Medulla oblongata (tissue), 1 donor: ENCODE measurements around the gene FGF19.

Source experiments
- DNase-seq: peaks from one replicate; pipeline ENCODE4 v3.0.0-alpha.2; 2015; ENCODE audit errors: extremely low spot score

Gene FGF19

DNA sequence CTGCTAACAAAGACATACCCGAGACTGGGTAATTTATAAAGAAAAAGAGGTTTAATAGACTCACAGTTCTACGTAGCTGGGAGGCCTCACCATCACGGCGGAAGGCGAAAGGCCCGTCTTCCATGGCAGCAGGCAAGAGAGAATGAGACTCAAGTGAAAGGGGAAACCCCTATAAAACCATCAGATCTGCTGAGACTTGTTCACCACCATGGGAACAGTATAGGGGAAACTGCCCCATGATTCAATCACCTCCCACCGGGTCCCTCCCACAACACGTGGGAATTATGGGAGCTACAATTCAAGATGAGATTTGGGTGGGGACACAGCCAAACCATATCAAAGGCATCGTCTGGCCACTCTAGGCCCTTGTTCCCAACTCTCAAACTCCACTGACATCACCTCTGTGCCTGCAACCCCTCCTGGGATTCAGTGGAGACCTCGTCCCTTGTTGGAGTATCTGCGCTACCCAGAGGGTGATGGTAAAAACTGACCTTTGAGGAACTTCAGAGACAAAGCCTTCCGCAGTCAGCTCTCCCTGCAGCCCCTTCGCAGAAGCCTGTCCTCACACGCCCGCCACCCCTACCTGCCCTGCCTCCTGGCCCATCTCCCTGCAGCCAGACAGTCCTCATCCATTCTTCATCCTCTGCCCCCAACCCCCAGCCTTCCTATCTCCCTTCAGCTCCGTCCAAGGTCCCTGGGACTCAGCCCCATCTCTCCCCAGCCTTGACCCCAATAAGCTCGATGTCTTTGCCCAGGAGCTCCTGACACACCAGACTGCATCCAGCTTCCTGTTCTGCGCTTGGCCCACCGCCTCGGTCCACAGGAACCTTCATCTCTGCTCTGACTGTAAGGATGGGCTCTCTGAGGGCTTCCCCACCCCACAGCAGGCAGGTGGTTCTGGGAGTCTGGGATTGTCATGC is 47.0 kb downstream of the FGF19 start:
- no peak for DNase-seq

DNA sequence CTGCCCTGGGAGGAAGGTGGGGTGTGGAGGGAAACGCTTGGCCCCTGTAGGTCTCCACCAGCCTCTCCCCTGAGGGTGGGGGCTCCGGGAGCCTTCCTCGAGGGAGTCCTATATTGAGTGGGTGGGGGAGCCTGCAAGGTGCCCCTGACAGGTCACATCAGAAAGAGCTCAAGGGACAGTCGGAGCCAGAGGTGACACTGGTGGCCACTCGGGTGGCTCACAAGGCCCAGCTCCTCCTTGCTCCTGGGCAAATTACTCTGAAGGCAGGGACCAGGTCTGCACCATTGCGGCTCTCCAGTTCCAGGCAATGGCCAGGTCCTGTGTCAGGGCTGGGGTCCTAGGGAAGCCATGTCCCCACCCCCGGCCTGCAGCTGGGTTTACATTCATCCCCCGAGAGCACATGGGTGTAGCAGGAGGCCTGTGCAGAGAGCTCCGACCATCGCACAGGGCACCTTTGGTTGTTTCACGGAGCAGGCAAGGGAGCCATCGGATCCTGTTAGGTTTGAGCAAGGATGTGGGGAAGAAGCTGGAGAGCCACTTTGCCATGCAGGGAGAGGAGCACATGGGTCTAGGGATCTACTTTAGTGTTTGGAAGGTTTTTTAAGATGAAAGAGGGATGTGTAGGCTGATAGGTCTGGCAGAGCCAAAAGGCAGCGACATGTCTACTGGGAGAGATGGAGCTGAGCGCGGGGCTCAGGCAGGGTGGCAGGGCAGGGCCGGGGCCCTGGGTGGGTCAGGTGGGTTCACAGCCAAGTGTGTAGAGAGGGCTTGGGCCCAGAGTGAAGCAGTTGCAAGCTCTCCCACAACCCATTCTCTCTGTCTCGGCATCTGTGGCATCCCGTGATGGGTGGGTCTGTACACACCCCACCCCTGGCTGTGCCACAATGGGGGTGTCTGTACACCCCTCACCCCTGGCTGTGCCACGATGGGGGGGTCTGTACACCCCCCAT is 48.1 kb downstream of the FGF19 start:
- no peak for DNase-seq

DNA sequence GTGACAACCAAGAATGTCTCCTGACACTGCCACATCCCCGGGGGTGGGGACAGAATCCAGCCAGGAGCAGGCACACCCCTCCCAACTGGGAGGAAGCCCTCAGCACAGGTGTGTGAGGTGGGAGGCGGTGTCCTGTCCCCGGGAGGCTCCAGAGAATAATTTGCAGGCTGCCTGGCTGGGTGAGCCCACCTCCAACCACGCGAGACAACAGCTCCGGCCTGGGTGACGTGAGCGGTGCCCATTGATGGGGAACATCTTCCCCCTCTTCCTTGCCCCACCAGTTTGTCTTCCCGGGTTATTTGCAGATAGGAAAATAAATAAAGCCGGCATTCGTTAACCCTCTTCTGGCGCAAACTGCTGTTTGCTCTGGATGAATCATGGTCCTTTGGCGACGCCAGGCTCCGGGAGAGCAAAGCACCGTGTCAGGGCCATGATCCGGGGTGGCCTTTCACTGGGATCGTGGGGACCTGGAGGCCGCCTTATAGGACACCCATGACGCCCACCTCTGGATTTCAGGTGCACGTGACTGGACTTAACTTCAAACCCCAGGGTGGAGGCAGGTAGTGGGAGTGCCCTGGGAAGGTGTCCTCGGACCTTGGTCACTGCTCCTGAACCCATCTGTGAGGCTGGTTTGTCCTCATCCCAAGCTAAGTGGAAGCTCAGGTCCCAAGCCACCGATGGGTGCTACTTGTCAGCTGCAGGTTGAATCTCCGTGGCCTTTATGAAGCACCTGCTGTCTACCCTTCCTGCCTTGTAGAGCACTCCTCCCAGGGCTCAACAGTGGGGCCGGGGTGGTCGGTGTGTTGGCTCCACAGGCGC is 49.0 kb downstream of the FGF19 start:
- DNase-seq: no peak

DNA sequence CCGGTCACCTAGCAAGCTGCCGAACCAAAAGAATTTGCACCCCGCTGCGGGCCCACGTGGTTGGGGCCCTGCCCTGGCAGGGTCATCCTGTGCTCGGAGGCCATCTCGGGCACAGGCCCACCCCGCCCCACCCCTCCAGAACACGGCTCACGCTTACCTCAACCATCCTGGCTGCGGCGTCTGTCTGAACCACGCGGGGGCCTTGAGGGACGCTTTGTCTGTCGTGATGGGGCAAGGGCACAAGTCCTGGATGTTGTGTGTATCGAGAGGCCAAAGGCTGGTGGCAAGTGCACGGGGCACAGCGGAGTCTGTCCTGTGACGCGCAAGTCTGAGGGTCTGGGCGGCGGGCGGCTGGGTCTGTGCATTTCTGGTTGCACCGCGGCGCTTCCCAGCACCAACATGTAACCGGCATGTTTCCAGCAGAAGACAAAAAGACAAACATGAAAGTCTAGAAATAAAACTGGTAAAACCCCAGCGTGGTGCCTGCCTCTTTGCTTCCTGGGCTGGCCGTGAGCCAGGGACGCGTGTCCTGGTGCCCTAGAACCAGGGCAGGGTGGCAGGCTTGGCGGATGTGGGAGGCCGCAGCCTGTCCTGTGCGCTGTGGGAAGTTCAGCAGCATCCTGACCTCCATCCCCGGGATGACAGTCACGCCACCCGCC is 49.7 kb downstream of the FGF19 start:
- DNase-seq: no peak

DNA sequence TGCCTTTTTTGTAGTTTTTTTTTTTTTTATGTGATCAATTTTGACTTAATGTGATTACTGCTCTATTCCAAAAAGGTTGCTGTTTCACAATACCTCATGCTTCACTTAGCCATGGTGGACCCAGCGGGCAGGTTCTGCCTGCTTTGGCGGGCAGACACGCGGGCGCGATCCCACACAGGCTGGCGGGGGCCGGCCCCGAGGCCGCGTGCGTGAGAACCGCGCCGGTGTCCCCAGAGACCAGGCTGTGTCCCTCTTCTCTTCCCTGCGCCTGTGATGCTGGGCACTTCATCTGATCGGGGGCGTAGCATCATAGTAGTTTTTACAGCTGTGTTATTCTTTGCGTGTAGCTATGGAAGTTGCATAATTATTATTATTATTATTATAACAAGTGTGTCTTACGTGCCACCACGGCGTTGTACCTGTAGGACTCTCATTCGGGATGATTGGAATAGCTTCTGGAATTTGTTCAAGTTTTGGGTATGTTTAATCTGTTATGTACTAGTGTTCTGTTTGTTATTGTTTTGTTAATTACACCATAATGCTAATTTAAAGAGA is 50.3 kb downstream of the FGF19 start:
- no peak for DNase-seq

DNA sequence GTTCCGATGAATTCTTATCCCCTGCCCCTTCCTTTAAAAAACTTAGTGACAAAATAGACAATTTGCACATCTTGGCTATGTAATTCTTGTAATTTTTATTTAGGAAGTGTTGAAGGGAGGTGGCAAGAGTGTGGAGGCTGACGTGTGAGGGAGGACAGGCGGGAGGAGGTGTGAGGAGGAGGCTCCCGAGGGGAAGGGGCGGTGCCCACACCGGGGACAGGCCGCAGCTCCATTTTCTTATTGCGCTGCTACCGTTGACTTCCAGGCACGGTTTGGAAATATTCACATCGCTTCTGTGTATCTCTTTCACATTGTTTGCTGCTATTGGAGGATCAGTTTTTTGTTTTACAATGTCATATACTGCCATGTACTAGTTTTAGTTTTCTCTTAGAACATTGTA is 50.8 kb downstream of the FGF19 start:
- DNase-seq: no peak

DNA sequence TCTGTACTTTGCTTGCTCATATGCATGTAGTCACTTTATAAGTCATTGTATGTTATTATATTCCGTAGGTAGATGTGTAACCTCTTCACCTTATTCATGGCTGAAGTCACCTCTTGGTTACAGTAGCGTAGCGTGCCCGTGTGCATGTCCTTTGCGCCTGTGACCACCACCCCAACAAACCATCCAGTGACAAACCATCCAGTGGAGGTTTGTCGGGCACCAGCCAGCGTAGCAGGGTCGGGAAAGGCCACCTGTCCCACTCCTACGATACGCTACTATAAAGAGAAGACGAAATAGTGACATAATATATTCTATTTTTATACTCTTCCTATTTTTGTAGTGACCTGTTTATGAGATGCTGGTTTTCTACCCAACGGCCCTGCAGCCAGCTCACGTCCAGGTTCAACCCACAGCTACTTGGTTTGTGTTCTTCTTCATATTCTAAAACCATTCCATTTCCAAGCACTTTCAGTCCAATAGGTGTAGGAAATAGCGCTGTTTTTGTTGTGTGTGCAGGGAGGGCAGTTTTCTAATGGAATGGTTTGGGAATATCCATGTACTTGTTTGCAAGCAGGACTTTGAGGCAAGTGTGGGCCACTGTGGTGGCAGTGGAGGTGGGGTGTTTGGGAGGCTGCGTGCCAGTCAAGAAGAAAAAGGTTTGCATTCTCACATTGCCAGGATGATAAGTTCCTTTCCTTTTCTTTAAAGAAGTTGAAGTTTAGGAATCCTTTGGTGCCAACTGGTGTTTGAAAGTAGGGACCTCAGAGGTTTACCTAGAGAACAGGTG is 51.8 kb downstream of the FGF19 start:
- no peak for DNase-seq

DNA sequence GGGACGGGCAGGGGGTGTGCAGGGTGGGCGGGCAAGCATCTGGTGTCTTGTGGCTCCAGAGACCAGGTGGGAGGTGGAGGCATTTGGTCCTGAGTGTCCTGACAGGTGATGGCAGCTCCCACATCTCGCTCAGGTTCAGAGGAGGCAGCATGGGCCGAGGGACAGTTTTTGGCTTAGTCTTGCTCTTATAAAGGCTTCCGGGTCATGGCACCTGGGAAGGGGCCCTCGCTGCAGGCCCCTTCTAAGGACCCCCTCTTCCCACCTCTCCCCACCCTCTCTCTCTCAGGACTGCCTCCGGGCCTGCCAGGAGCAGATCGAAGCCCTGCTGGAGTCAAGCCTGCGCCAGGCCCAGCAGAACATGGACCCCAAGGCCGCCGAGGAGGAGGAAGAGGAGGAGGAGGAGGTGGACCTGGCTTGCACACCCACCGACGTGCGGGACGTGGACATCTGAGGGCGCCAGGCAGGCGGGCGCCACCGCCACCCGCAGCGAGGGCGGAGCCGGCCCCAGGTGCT is 52.9 kb downstream of the FGF19 start:
- DNase-seq: no peak

DNA sequence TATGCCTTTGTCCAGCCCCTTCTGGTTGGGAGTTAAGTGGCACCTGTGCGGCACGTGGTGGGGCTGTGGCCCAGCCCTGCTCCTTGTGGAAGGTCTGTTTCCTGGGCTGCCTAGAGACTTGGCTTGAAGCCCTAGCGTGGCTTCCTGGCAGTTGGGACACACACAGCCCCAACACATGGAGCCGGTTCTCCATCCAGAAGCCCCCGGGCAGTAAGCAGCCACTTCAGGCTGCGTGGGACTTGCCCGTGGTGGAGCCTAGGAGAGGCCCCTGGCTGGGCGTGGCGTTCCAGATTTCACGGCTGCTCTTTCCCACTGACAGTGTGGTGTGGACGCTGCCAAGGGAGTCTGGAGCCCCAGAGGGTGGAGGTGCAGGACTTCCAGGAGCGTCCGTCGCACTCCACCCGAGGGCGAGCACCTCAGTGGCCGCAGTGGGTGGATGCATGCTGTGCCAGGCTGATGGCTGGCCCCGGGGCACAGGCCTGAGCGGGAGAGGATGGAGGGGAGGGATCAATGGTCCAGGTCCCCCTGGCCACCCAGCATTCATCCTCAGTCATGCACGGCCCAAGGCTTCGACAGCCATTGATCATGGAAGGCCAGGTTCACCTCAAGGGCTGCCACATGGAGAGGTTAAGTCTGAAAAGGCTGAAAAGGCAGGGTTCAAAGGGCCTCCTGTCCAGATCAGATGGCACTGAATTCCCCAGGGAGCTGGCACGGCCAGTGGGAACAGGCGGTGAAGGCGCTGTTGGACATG is 53.6 kb downstream of the FGF19 start:
- no peak for DNase-seq

DNA sequence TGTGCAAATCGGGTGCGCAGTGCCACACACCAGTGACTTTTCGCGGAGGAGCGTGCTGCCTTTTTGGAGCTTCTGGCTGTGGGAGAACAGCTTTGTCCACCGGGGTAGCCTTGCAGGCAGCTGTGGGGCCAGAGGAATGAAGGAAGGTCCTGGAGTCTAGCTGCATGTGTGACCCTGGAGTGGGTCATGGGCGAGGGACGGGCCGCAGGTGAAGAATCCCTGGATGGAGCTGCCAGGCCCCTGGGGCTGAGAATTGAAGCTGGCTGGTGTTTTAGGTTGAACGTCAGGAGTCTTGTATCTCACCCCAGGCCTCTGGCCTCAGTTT is 54.3 kb downstream of the FGF19 start:
- DNase-seq: no peak

DNA sequence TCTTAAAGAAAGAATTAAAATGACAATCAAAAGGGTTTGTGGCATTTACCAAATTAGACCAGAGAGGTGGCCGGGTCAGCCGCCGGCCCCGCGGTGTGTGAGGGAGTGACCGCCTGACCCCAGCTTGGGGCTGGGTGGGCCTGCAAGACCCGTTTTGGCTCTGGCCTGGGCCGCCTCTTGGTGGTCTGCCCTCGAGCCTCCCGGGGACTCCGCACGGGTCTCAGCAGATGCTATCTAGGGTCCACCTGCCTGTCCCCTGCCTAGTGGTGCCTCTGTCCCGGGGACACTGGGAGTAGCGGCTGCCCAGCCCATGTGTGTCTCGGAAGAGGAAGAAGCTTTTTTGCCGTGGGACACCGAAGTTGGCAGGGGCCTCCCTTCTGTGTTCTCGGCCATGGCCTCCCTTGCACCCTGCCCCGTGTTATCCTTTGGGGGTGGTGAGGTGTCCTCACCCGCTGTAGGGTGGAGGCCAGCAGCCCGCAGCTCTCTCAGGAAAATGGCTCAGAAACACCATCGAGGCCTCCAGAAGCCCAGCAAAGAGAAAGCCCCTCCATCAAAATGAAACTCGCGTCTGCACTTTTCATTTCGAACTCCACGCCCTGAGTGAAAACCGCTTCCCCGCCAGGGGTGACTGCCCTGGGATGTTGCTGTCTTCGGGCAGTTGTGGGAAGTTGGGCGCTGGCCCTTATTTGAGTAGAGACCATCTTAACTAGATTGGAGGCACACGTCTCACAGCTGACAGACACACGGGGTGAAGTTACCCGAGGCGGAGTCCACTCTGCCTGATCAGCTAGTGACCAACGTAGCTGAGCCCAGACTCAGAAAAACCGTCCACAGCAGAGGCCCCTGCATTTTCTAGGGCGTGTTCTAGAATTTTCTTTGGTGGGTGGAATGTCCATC is 54.9 kb downstream of the FGF19 start:
- DNase-seq: no peak
